GM18498 (cell line): ENCODE results near the gene TANK.

Experiments used
- ATAC-seq: cut with Tn5 transposase; IDR thresholded peaks from one replicate; pipeline ENCODE4 v1.9.1; 2021; ENCODE audit warnings: mild to moderate bottlenecking, moderate library complexity; ENCODE audit not compliant: unreplicated experiment

TANK gene

DNA sequence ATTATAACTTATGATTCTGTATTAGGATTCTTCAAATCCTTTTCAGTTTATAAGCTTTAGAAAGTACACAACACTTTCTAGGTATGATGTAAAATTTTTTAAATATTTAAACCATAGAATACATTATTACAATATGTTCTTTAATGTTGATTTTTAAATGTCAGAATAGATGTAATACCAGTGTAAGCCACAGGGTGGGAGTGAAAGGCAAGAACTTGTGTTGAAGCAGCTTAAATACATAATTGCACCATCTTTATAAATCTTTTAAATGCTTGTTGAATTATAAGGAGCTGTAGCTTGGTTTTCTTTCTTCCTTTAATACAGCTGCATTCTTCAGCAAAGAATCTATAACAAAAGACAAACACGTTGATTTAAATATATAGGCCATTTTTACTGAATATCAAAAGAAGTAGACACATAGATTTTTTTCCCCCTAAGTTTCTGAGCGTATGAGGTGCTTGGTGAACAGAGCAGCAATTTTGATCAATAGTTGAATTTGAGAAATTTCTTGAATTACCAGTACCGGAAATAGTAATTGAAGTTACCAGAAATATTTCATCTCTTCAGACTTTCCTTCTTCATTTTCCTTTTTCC is 63.0 kb downstream of the TANK start:
- peak; percentile 53 for ATAC-seq

GRCh38 chr2:161228511-161229240 is 68.4 kb downstream of the TANK start:
- no peak for ATAC-seq

DNA sequence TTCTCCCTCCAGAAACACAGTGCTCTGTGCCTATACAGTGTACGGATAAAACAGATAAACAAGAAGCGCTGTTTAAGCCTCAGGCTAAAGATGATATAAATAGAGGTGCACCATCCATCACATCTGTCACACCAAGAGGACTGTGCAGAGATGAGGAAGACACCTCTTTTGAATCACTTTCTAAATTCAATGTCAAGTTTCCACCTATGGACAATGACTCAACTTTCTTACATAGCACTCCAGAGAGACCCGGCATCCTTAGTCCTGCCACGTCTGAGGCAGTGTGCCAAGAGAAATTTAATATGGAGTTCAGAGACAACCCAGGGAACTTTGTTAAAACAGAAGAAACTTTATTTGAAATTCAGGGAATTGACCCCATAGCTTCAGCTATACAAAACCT is 70.7 kb downstream of the TANK start:
- no peak for ATAC-seq

DNA sequence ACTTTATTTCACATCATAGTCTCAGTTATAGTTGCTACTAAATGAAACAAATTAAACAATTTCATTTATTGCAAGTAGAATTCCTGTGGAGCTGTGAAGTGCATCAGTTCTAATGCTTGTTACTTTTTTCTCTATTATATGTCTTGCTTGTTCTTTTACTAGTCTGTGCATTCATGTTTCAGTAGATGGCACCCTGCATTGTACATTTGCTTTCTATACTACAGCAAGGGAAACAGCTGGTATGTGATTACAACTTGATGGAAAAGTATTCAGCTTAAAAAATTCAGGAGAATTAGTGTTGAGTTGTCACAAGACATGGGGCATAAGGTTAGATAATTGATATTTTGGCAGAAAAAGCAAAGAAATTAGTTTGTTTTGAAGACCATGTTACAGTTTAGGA is 72.3 kb downstream of the TANK start:
- ATAC-seq = no peak

DNA sequence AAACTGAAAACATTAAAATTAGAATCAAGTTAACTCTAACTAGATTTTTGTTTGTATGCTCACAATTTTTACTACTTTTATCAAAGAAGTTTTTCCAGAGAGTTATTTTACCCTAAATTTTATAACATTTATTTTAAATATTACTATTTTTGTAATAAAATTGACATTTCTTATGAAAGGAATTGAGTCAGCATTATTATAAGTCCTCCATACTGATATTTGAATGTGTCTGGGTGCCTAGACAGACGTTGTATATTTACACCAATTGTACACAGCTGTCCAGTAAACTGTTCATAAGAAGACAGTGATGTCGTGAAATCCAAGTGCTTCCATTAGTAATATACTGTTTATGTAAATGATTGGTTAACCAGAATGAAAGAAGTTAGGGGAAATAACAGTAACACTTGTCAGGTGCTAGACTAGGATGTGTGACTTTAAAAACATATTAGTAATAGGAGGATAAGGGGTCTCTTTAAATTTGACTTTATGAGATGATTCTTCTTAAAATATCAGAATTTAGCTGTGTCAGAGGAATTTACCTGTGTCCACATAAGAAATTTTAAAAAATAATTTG is 73.7 kb downstream of the TANK start:
- ATAC-seq = no peak

DNA sequence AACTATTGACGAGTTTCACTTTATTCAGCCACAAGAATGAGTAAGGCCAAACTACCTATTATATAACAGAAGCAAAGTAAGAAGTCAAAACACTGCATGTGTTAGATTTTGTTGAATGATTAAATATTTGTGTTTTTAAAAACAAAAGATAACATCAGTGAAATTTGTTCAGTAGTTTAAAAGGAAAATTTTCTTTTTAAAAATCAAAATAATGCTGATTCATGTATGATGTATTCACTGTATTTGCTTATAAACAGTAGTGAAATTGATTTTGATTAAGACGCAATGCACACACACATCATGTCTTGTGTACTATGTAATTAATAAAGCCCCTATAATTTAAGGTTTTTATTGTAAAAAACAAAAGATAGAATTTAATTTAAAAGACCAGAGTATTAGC is 74.4 kb downstream of the TANK start:
- ATAC-seq = no peak

DNA sequence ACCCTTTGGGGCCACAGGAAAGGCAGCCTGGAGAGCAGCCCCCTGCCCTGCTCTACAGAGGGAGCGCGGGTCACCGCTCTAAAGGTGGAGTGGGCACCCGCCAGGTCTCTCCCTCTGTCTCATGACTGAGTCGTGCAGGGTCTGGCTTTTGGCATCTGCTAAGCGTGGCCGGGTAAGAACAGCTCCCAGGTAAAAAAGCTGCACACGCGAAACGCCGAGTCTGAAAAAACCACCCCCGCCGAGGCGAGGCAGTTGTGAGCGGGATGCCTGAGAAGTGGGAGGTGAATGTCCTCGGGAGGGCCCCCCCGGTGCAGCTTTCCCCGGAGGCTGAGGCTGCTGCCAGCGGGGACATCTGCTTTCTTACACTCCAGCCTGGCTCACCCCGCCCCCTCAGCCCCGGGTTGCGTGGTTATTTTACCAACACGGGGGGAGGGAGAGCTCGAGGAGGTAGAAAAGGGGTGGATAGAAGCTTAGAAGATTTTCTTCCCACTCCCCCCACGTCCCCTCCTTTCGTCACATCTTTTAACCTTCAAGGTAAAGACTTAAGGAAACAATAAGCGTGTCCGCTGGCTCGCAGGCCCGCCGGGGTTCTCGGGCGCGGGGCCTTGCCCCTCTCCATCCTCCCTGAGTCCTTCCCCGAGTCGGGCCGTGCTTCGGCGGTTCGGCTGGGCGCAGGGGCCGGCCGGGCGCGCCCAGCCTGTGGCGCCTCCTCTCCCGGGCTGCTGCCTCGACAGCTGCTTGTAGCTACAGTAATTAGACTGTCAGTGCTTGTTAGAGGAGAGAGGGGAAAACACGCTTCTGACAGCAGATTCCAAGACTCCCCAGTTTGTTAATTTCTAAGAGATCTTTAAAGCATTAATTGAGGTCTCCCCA is 77.4 kb downstream of the TANK start:
- peak; percentile 53 for ATAC-seq

DNA sequence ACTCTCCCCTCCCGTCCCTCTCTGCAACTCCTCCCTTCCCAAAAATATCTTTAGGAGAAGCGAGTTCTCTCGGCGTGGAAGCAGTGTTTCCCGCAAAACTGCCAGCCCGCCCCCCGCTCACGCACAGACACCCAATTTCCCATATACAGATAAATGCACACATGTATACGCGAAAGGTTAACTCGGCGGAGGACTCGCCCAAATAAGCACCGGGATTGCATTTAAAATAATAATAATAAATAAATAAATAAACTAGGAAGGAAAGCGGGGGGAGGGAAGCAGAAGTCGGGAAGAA is 78.0 kb downstream of the TANK start:
- peak; percentile 5 for ATAC-seq

- peak; percentile 46 for ATAC-seq
These were observed 78.5 kb downstream of the TANK start for GRCh38 chr2:161238560-161239325.

- ATAC-seq = no peak
These were observed 79.3 kb downstream of the TANK start for GRCh38 chr2:161239326-161240109.

DNA sequence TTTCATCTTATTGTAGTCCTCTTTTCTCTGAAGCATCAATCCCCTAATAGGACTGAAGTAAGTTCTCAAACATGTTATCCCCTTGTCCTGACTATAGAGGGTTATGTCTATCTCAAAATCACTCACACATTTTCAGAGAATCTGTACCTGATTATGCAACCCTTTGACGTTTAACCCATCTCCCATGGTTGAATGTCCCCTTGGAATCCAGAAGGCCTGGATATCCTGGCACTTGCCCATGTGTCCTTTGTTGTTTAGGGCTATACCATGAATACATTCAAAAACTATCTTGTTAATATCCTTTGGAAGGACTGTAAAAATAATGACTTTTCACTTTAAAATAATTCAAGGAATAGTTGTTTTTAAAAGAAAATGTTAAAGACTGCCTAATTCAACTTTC is 81.7 kb downstream of the TANK start:
- ATAC-seq = no peak

DNA sequence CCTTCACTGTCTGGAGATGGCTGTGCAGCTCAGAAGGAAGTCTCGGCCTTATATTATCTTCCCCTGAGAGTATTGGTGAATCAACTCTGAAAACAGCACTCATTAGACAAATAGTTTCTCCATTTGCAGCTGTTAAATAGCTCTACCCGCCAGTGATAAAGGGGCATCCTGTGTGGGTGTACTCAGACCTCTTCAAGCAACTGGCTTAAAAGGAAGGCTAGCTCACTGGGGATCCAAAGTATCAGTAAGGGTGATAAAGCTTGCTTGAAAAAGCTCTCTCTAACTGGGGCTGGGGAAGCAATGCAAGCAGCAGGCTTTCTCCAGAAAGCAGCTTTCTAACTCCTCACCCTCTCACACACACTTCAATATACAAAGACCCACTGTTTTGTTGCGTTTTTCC is 83.1 kb downstream of the TANK start:
- peak; percentile 23 for ATAC-seq

DNA sequence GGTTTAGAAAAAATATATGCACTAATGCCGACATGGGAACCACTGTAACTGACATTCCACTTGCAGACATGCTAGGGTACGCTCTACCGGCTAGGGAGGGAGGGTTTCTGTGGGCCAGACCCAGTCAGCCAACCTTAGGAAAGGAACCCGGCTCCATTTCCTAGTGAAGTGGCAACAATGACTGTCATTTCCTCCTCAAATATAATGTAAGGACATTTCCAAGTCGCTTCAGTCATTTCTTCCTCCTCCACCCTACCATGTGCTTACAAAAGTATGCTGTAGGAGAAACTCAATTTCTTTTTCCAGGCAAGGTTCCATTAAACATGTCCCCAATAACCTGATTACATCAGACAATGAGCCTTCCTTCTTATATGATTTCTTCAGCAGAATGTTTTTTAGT is 83.7 kb downstream of the TANK start:
- ATAC-seq = no peak

DNA sequence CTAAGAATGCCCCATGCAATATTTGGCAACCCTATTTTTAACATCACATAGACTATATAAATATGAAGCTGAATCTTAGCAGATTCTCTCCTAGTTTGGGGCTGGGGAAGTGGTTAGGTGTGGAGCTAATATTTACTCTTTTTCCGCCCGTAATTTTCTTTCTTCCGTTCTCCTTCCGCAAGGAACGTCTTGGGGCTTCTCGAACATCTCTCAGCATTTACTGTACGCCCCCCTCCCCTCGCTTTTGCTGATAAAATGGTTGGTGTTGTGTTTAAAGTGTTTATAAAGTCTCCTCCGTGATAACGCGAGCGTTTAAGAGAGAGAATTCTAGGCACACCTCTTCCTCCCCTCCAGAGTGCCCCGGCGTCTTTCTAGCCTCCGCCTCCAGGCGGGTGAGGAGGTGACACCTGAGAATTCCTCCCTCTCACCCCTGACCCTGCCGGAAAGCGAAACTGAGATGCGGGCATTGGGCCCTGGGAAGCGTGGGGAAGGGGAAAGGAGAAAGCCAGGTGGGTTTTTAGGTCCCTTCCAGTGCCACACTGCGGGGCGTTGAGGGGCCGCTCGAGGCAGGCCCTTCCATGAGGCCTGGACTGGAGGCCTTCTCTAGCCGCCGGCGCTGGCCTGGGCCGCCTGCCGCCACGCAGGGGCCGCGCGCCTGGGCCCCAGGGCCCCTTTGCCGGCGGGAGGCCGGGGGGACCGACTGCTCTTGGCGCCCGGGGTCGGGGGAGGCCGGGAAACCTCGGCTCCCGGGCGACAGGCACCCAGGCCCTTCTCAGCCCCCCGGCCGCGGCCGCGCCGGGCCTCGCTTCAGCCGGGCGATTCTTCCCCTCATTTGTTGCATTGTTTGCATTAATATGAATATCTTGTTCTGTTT is 84.4 kb downstream of the TANK start:
- ATAC-seq = peak; percentile 92

DNA sequence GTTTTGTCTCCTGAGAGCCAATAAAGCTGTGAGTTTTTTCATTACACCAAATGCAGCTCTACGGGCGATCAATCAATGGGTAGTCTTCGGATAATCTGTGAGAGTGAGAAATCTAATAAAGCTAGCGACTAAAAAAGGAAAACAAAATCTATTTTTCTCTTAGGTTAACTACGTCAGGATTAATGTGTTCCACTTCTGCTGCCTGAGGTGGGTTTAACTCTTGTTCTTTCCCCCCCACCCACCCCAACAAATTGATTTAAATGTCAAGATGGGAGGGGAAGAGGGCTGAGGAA is 85.0 kb downstream of the TANK start:
- ATAC-seq = no peak

- ATAC-seq = no peak
These were observed 85.4 kb downstream of the TANK start for GRCh38 chr2:161245671-161246070.

- ATAC-seq = no peak
These were observed 86.1 kb downstream of the TANK start for GRCh38 chr2:161246281-161246680.

- ATAC-seq = peak; percentile 66
These were observed 90.7 kb downstream of the TANK start for GRCh38 chr2:161250864-161251436.
